Neural cell (in vitro differentiated cells): ENCODE data around the gene RAMP3. TPM values are rescaled to one million over a fixed set of nuclear protein-coding genes. Genes with fewer than 3 reads are reported as not detected.

Experiments used
- H2AFZ ChIP-seq: fragments of 200-600, 300-800 bp; sonication (generic), shearing (Covaris generic); 2 replicates; pipeline ENCODE4 v1.6.0; 2014; ENCODE audit warnings: low read depth, mild to moderate bottlenecking, antibody characterized with exemption, low read length, moderate library complexity
- H3F3A ChIP-seq: fragments of 200-600 bp; shearing (Covaris generic); 2 replicates; pipeline ENCODE4 v1.6.1; 2016; ENCODE audit warnings: mild to moderate bottlenecking, moderate library complexity, mixed read lengths, antibody characterized with exemption, low read length; ENCODE audit not compliant: insufficient read depth, poor library complexity, severe bottlenecking
- H3K27ac ChIP-seq: fragments of 200-600, 300-800 bp; sonication (generic), shearing (Covaris generic); 2 replicates; pipeline ENCODE4 v1.5.1; 2014; ENCODE audit warnings: mild to moderate bottlenecking, low read length, moderate library complexity
- H3K27me3 ChIP-seq: fragments of 300-800, 200-600 bp; sonication (generic), shearing (Covaris generic); 2 replicates; pipeline ENCODE4 v1.6.0; 2014; ENCODE audit warnings: mild to moderate bottlenecking, low read depth, low read length, moderate library complexity; ENCODE audit not compliant: insufficient read depth
- H3K36me3 ChIP-seq: fragments of 300-800, 200-600 bp; sonication (generic), shearing (Covaris generic); 2 replicates; pipeline ENCODE4 v1.5.1; 2014; ENCODE audit warnings: mild to moderate bottlenecking, antibody characterized with exemption, low read length, moderate library complexity; ENCODE audit not compliant: insufficient read depth
- H3K4me2 ChIP-seq: fragments of 300-800, 200-600 bp; sonication (generic), shearing (Covaris generic); 2 replicates; pipeline ENCODE4 v1.6.0; 2014; ENCODE audit warnings: mild to moderate bottlenecking, low read length
- H3K4me3 ChIP-seq: fragments of 300-800, 200-600 bp; sonication (generic), shearing (Covaris generic); 2 replicates; pipeline ENCODE4 v1.5.1; 2014; ENCODE audit warnings: mild to moderate bottlenecking, low read length, moderate library complexity
- H3K79me2 ChIP-seq: fragments of 200-600 bp; shearing (Covaris generic); replicated peaks from 2 replicates; pipeline ENCODE4 v1.6.0; 2014; ENCODE audit warnings: mild to moderate bottlenecking, low read length, moderate library complexity; ENCODE audit not compliant: insufficient read depth
- H3K9ac ChIP-seq: fragments of 300-800, 200-600 bp; sonication (generic), shearing (Covaris generic); 2 replicates; pipeline ENCODE4 v1.6.1; 2016; ENCODE audit warnings: mild to moderate bottlenecking, low read length, mixed read lengths
- H3K9me2 ChIP-seq: fragments of 200-600 bp; shearing (Covaris generic); 2 replicates; pipeline ENCODE4 v1.6.1; 2016; ENCODE audit warnings: mild to moderate bottlenecking, low read length, mixed read lengths; ENCODE audit not compliant: insufficient read depth
- H3K9me3 ChIP-seq: fragments of 200-600, 300-800 bp; sonication (generic), shearing (Covaris generic); 2 replicates; pipeline ENCODE4 v1.6.1; 2016; ENCODE audit warnings: mild to moderate bottlenecking, mixed run types, low read length, moderate library complexity, mixed read lengths
- H4K20me1 ChIP-seq: fragments of 200-600 bp; shearing (Covaris generic); 2 replicates; pipeline ENCODE4 v1.6.1; 2016; ENCODE audit warnings: mild to moderate bottlenecking, mixed run types; ENCODE audit not compliant: insufficient read depth
- EP300 ChIP-seq: fragments of 450-650 bp; conservative IDR thresholded peaks from 2 replicates; pipeline ENCODE4 v1.6.1; 2014; ENCODE audit warnings: antibody characterized with exemption, mild to moderate bottlenecking, moderate library complexity; ENCODE audit not compliant: poor library complexity, severe bottlenecking
- EZH2 ChIP-seq: fragments of 200-600, 300-800 bp; shearing (Covaris generic), sonication (generic); IDR thresholded peaks from 2 replicates; pipeline ENCODE4 v1.6.1; 2014; ENCODE audit warnings: antibody characterized with exemption, low read length, borderline replicate concordance, mild to moderate bottlenecking; ENCODE audit not compliant: insufficient read depth, poor library complexity, severe bottlenecking
- MXI1 ChIP-seq: fragments of 450-650 bp; conservative IDR thresholded peaks from 2 replicates; pipeline ENCODE4 v1.6.1; 2014; ENCODE audit warnings: antibody characterized with exemption, mild to moderate bottlenecking; ENCODE audit not compliant: poor library complexity, severe bottlenecking
- POLR2AphosphoS5 ChIP-seq: IDR thresholded peaks from 2 replicates; pipeline ENCODE4 v1.6.1; 2012
- RAD21 ChIP-seq: fragments of 450-650 bp; conservative IDR thresholded peaks from 2 replicates; pipeline ENCODE4 v1.6.1; 2014; ENCODE audit warnings: antibody characterized with exemption, mild to moderate bottlenecking, moderate library complexity
- REST ChIP-seq: IDR thresholded peaks from 2 replicates; pipeline ENCODE4 v1.6.1; 2012; ENCODE audit warnings: borderline replicate concordance
- SMC3 ChIP-seq: fragments of 450-650 bp; conservative IDR thresholded peaks from 2 replicates; pipeline ENCODE4 v1.6.1; 2014; ENCODE audit warnings: antibody characterized with exemption, mild to moderate bottlenecking, moderate library complexity; ENCODE audit not compliant: poor library complexity
- TAF1 ChIP-seq: IDR thresholded peaks from 2 replicates; pipeline ENCODE4 v1.6.1; 2012; ENCODE audit warnings: low read depth
- polyA plus RNA-seq: library from polyadenylated mRNA; depleted of rRNA; stranded (reverse); fragments of >200 nt; gene quantifications from 2 replicates; pipeline ENCODE4 v1.2.3, GENCODE V29; 2014
- TF ChIP-seq, protein P1 (sequence below): fragments of 450-650 bp; IDR thresholded peaks from 2 replicates; pipeline ENCODE4 v1.5.1; 2014; ENCODE audit warnings: antibody characterized with exemption, mild to moderate bottlenecking, moderate library complexity; ENCODE audit not compliant: poor library complexity, severe bottlenecking

RAMP3 gene
- polyA plus RNA-seq, 1 donor from 2014 or later: not detected

- TF ChIP-seq EP300 (no peak), MXI1 (no peak), EZH2 (no peak), RAD21 (no peak), POLR2AphosphoS5 (no peak), REST (no peak), SMC3 (no peak), TAF1 (no peak)
- TF ChIP-seq, protein P1, sequence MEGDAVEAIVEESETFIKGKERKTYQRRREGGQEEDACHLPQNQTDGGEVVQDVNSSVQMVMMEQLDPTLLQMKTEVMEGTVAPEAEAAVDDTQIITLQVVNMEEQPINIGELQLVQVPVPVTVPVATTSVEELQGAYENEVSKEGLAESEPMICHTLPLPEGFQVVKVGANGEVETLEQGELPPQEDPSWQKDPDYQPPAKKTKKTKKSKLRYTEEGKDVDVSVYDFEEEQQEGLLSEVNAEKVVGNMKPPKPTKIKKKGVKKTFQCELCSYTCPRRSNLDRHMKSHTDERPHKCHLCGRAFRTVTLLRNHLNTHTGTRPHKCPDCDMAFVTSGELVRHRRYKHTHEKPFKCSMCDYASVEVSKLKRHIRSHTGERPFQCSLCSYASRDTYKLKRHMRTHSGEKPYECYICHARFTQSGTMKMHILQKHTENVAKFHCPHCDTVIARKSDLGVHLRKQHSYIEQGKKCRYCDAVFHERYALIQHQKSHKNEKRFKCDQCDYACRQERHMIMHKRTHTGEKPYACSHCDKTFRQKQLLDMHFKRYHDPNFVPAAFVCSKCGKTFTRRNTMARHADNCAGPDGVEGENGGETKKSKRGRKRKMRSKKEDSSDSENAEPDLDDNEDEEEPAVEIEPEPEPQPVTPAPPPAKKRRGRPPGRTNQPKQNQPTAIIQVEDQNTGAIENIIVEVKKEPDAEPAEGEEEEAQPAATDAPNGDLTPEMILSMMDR: no peak
- no peaks in the 10 kb centered on the region for H3K79me2 ChIP-seq
- H3K36me3 ChIP-seq: no peaks in the 10 kb centered on the region
- H2AFZ ChIP-seq: no peak overlapping the region
- no peak overlapping the region for H3K27ac ChIP-seq
- peaks cover 15% of the 10 kb centered on the region for H3K27me3 ChIP-seq
- H3K4me2 ChIP-seq: no peak overlapping the region
- H3K9me3 ChIP-seq: peaks cover 5% of the 10 kb centered on the region
- no peak overlapping the region for H3K4me3 ChIP-seq
- no peaks in the 10 kb centered on the region for H3F3A ChIP-seq
- H3K9ac ChIP-seq: no peak overlapping the region
- H3K9me2 ChIP-seq: no peaks in the 10 kb centered on the region
- H4K20me1 ChIP-seq: no peaks in the 10 kb centered on the region
Measured at GRCh38 chr7:45162311-45162845, 4.8 kb downstream of the RAMP3 start.

- peaks cover 5% of the 10 kb centered on the region for H3K9me3 ChIP-seq
- H3K36me3 ChIP-seq: no peaks in the 10 kb centered on the region
- H4K20me1 ChIP-seq: no peaks in the 10 kb centered on the region
- peaks cover 8% of the 10 kb centered on the region for H3K27me3 ChIP-seq
- H3F3A ChIP-seq: no peaks in the 10 kb centered on the region
- no peak overlapping the region for H3K9ac ChIP-seq
- H3K27ac ChIP-seq: no peak overlapping the region
- no peaks in the 10 kb centered on the region for H3K79me2 ChIP-seq
- no peaks in the 10 kb centered on the region for H3K9me2 ChIP-seq
- H3K4me2 ChIP-seq: no peak overlapping the region
- H2AFZ ChIP-seq: no peak overlapping the region
- TF ChIP-seq EP300 (no peak), REST (no peak), SMC3 (no peak), MXI1 (no peak), TAF1 (no peak)
- TF ChIP-seq, protein P1: no peak
- H3K4me3 ChIP-seq: no peak overlapping the region
Measured at GRCh38 chr7:45162943-45163691, 5.5 kb downstream of the RAMP3 start.
